NCI-H748 (cell line): ENCODE results near the gene NPB.
"Not testable (repeated sequence)": the region's sequence is repeated elsewhere in the genome, so short reads cannot be mapped to it uniquely, and the experiment has no call there.

Experiments
- DNase-seq: peaks from one replicate; lab custom pipeline; 2025; ENCODE audit not compliant: unreplicated experiment; lab: John Stamatoyannopoulos, UW

The NPB gene

GRCh38 chr17:81910840-81911276, 8.8 kb downstream of the NPB start:
- DNase-seq = peak; percentile 51

DNA sequence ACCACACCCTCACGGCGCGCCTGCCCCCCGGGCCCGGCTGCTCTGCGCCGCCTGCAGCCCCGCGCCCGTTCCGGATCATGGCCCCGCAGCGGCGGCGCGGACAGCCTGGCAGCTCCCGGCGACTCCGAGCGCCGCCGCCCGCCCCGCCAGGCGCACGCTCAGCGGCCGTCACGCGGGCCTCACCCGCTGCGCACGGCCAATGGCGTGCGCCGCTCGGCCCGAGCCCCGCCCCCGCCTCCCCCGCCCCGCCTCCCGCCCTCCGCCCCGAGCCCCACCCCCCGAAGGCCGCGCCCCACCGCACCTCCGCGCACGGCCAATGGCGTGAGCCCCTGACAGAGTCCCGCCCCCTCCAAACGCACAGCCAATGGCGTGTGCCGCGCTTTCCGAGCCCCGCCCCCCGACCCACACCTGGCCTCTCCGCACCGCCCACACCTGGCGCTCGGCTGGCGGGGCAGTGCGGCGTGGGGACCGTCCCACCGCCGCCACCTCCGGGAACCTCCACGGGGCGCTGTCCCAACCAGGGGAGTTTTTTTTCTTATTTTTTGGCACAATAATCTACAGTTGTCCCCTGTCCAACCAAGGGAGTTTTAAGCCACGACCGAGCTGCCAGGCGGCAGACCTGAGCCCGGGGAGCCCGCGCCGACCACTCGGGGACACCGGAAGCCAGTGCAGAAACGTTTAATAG, 9.4 kb downstream of the NPB start, which contains the start of gene PCYT2:
Gene PCYT2 (minus strand): TSS at position 123 of the 685 bp plus-strand sequence. CDS start 44 bp downstream, at position 79.
- peak; percentile 91 for DNase-seq

- DNase-seq = no peak
Measured at GRCh38 chr17:81911969-81912368, 9.9 kb downstream of the NPB start.

DNA sequence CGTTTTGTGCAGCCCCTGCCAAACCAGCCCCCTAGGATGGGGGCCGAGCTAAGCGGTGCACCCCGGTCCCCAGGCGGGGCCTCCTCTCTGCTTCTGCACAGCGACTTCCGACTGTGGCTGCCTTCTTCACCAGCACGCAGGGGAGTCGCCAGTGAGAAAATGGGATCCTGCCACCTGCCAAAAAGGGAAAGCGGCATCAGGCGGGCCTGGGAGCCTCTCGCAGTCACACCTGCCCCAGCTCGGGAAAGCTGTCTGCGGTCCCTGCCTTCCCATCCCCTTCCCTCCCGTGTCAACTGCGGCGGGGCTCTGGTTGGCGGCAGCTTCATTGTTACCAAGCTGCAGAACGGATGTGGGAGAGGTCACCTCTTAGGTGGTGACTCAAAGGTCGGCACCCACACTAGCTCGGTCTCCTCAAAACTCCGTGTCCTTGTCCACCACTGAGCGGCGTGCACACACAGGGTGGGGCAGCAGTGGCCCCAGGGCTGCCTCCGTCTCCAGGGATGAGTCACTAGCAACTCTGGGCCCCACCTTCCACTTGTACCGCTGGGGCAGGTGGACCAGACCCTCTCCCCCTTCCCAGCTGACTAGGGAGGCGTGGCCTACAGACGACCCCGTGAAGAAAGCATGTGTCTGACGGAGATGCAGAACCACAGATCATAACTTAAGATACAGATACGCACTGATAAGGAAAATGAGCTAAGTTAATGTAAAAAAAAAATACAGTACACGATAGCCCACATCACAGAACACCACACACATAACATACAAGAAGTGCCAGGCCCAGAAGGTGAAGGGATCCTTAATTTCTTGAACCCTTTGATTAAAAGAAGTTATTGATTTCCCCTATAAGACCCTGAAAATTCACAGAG, 10.6 kb downstream of the NPB start:
- no peak for DNase-seq

DNA sequence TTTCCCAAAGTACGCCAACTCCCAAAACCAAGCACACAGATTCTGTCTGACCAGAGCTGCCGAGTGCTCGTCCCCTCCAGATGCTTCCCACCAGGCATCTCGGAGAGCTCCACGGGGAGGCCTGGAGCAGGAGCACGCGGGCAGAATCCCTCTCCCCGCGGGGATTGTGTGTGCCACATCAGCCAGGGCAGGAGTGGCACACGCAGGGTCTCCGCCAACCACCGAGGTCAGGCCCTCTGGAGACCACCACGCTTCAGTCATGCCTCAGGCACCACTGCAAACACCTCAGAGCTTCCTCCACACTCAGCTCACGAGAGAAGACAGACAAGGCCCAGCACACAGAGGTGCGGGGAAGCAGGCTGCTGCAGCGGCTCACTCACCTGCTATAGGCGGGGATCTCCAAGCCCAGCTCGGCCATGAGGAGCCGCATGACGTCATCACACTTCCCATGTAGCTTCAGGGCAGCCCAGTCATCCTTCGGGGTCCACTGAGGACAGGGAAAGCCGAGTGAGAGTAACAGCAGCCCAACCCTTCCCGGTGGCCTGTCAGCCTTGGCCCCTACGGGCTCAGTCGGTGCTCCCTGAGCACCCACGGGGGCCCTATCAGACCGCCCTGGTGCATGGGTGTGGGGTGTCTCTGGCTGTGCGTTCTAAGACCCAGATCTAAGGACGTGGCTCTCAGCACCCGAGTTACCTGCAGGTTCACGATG, 11.5 kb downstream of the NPB start:
- DNase-seq = no peak

- DNase-seq = no peak
Measured at GRCh38 chr17:81914103-81914850, 12.2 kb downstream of the NPB start.

DNA sequence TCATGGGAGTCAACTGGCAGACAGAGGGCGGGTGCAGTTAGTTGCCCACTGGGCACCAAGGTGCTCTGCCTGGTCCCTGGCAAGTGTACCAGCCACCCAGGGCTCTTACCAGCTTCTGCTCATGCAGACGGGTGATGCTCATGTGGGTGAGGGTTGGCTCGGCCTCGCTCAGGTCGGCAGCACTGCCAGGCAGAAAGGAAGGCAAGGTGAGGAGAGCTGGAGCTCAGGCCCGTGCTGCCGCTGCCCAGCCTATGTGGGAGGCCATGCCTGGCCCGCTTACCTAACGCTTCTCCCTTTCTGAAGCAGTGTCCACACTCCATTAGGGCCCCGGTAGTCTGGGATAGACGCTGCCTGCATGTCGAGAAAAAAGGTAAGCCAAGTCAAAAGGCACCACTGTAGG, 13.3 kb downstream of the NPB start:
- DNase-seq = no peak

GRCh38 chr17:81916234-81917001, 14.4 kb downstream of the NPB start:
- no peak for DNase-seq

- peak; percentile 83 for DNase-seq
Measured at GRCh38 chr17:81917565-81918332, 15.7 kb downstream of the NPB start, which contains the start of gene SIRT7. Gene SIRT7, minus strand, starts transcription at chr17:81918176. Its CDS starts 45 bp downstream, at chr17:81918131.

- DNase-seq = not testable (repeated sequence)
Measured at GRCh38 chr17:81918333-81918669, 16.3 kb downstream of the NPB start.

GRCh38 chr17:81918832-81919545, 17.0 kb downstream of the NPB start:
- no peak for DNase-seq

GRCh38 chr17:81920612-81921536, 18.8 kb downstream of the NPB start:
- no peak for DNase-seq

DNA sequence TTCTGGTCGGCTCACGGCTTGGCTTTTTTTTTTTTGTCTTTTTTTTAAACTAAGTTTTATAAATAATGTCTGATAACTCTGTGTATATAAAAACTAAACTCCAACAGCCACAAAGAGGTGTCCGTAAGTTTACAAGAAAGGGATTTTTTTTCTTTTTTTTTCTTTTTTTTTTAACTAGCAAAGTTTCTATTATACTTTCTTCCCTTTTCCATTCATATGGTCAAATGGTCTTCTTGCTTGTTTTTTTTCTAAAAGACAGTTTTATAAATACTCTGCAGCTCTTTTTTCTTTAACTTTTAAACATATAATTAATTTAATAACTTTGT, 19.5 kb downstream of the NPB start:
- DNase-seq = no peak

GRCh38 chr17:81921996-81922565, 20.0 kb downstream of the NPB start:
- no peak for DNase-seq

DNA sequence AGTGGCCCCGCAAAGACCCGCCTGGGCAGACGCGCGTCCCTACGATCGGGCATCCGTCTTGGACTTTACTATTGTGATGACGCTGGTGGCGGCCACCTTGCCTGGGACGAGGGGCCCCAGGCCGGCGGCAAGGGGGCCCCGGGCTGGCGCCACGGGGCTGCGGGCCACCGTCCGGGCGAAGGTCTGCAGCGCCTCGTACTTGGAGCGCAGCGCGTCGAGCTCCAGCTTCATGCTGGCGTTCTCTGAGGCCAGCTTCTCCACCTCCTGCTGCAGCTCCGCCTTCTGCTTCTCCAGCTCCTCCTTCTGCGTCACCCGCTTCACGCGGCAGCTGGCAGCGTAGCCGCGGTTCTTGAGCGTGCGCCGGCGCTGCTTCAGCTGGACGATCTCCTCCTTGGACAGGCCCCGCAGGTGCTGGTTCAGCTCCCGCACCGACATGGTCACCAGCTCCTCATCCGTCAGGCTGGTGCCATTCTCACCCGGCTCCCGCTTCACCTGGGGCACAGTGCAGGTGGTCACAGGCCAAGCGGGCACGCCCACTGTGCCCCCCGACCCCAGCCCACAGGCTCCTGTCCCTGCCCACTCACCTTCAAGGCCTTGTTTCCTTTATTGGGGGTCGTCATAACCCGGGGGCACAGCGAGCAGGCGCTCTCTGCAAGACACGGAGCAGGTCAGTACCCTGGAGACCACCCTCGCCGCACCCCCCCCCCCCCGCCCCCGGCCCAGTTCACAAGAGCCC, 20.7 kb downstream of the NPB start:
- DNase-seq = no peak

DNA sequence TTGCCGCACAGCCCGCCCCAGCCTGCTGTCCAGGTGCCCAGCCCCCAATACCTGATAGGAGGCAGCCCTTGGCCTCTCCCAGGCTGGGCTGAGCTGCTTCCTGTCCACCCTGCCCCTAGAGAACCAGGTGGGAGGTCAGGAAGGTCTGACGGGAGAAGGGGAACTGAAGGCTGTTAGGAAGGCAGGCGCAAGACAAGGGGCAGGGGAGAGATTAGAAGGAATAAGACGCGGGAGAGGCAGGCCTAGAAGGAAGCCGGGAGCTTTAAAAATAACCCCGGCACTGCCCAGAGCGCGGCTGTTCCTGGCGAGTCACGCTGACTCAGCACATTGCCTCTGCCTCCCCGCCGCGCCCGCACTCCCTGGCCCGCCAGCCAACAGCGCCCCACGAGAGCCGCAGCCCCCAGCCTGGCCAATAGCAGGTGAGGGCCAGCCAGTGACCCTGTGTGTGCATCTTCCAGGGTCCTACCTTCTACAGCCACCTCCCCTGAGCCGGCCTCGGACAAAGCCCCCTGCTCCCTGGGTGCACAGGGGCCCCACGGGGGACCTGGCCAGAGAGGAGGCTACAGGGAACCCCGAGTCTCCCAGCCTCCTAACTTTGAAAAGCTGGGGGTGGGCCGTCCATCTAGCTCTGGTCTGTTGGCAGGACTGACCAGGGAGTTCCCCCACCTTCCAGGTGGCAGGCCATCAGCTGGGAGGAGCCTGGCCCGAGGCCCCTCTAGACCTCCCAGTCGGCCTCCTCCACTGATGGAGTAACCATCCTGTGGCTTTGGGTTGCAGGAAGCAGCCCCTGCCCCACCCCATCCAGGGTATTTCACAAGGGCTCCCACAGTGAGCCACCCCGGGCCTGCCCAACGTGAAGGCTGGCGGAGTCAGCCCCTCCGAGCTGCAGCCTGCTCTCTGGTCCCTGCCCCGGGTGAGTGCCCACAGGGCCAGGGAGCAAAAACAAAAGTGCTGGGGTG, 21.5 kb downstream of the NPB start:
- DNase-seq = no peak
